GM19452 (cell line): ENCODE measurements around the gene SRL.
"Not testable (repeated sequence)": the region's sequence is repeated elsewhere in the genome, so short reads cannot be mapped to it uniquely, and the experiment has no call there.

Source experiments
- ATAC-seq: cut with Tn5 transposase; IDR thresholded peaks from one replicate; pipeline ENCODE4 v1.9.1; 2021; ENCODE audit not compliant: unreplicated experiment

The SRL gene

DNA sequence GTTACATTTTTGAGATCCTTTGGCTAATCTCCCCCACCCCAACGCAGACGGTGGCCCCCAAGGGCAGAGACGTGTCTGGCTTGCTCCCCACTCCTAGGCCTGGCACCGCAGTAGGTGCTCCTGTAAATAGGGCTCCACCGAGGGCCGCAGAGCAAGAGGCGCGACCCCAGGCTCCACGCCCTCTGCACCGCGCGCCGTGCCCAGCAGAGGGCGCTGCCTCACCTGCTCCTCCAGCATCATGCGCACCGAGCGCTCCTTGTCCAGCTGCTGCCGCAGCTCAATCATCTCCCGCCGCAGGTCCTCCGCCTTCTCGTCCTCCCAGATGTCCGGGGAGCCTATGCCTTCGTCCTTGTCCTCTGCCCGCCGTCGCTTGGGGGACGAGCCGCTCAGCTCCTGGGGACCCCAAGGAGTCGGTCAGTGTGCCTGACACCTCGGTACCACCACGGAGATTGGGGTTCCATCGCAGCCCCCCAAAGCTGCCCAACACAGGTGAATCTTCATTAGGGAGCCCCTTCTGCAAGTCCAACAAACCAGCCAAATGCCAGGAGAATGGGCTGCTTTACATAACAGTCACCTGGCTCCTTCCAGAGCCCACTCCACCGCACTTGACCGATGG, 19.8 kb upstream of the SRL start:
- no peak for ATAC-seq

DNA sequence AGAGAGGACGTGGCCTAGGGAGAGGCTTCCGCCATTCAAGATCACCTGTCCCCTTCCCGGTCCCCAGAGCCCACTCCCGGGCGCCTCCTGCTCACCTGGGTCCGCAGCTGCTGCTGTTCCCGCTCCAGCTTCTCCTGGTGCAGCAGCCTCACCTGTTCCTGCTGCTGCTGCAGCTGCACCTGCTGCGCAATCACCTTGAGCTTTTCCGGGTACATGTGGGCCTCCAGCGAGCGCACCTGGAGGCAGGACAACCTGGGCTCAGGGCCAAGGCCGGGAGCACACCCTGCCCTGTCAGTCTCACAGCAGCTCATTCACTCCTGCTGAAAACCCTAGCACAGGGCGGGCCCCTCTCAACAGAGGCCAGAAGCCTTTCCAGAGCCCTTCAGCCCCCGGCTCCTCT, 18.5 kb upstream of the SRL start:
- ATAC-seq = no peak

DNA sequence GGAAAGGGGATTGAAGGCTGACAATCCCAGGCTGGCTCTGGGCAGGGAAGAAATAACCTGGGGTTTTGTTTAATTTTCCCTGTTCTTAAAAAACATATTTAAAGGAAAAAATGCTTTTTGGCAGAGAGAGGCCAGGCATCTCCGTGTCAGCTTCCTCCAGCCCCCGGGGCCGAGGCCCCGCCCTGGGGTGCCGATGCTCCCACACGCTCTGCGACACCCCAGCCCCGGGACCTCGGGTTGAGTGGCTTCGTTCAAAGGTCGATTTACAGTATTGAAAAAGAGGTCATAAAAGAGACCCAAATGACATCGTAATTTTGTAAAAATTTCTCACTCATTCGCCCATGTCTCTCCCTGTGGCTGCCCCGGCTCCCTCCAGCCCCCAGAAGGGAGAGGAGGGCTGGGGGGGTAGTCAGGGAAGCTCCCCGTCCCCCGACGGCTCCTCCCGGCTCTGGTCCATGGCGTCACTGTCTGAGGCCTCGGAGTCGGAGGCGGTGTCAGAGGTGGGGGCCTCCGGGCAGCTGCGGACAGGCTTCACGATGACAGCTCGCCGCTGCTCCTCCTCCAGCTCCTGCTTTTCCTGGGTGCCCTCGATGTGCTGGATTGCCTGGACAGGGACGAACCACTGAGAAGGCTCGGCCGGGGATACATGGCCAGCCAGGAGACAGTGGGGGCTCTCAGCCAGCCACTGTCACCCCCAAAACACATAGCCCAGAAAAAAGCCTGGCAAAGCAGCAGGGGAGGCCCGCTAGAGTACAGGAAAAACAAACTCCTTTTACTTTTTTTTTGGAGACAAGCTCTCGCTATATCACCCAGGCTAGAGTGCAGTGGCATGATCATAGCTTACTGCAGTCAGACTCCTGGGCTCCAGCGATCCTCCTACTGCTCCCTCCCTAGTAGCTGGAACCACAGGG, 16.0 kb upstream of the SRL start:
- no peak for ATAC-seq

DNA sequence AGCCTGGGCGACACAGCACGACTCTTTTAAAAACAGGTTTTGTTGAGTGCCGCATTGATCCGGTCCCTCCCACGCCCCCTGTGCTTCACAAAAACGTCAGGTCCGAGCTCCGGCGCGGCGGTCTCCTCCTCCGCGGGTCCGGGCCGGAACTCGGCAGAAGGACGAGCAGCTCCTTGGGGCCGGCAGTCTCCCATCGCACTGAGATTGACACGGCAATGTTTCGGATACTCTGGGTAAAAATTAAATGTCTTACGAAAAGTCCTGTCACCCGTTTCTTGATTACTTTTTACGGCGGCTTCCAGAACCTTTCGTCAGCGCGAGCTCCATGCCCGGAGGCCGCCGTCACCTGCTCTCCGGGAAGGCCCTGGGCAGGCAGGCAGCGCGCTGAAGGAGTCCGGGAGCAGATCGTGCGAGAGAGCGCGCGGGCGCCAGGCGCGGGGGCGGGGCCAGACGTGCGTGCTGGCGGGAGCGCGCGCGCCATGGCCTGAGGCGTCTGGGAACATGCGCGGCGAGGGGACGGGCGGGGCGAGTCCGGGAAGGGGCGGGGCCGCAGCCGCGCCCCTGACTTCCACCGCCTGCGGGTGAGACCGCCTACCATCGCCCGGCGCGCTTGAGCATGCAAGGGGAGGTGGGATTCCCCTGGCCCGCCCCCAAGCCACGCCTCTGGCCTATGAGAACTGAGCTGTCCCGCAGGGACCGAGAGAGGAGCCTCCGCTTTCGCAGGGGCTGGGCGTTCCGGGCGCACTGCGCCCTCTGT, 11.7 kb upstream of the SRL start:
- ATAC-seq = peak; percentile 93

GRCh38 chr16:4253012-4253393, 11.1 kb upstream of the SRL start:
- ATAC-seq = not testable (repeated sequence)

- ATAC-seq = no peak
These were observed 7.8 kb upstream of the SRL start for GRCh38 chr16:4249530-4250308.

DNA sequence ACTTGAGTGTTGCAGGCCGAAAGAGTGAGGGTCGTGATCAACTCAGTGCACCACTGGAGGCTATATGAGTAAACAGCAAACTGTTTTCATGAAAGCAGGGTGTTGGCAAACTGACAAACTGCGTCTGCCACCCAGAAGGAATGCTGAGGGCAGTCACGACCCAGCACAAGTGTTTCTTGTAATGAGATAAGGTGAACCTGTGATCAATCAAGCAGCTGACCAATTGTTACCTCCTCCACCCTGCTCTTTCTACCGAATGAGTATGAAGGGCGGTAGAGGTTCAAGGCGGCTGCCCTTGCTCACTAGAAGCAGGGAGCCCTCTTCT, 5.5 kb upstream of the SRL start:
- ATAC-seq = no peak

- no peak for ATAC-seq
These were observed 5.0 kb upstream of the SRL start for GRCh38 chr16:4246777-4247459.

DNA sequence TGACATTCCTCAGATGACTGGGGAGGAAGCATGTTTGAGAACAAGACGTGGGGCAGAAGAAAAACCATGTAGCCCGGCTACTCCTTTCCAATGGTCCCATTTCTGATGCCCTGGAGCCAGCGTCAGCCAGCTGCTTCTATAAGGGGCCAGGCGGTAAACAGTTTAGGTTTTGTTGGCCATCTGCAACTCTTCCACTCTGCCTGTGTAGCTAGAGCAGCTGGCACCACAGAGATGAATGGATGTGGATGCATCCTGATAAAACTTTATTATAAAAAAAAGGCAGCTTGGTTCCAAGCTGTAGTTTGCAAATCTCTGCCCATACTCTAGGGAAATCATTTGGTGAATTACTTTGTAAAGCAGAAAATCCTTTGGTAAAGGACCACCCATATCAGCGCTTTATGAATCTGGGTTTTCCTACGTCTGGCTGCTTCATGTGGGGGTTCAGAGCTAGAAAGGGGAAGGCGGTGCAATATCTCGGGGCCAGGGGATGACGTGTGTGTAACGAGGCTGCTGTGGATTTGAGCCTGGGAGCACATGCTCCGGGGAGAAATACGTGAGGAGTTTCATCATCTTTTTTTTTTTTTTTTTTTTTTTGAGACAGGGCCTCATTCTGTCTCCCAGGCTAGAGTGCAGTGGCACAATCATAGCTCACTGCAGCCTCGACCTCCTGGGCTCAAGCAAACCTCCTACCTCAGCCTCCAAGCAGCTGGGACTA, 3.4 kb upstream of the SRL start:
- no peak for ATAC-seq

DNA sequence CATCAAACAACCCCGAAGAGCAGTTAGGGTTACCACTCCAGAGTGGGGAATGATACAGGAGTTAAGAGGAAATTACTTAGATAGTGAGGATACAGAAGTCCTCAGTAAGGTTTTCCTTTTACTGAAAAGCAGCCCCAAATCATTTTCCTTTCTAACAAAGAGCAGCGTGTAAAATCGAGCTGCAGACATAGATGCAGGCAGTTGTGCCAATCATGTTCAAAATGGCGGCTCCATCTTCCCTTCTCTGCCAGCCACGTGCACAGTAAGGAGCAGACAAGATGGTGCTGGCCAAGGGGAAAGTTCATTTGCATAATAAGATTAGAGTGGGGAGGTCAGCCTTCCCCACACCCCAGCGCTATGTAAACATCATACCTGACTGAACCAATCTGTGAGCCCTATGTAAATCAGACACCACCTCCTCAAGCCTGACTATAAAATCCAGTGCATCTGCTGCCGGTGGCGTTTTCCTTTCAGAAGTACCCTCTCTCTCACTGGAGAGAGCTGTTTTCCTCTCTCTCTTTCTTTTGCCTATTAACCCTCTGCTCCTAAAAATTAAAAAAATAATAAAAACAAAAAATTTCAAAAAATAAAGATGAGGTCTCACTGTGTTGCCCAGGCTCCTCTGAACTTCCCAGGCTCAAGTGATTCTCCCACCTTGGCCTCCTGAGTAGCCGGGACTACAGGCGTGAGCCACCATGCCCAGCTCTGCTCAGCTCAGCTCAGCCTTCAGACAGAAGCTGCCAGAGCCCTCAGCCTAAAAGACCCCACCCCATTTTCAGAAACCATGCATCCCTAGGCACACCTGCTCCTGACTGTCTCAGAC, 2.6 kb upstream of the SRL start:
- no peak for ATAC-seq

GRCh38 chr16:4241258-4241927, 487 bp downstream of the SRL start:
- no peak for ATAC-seq

DNA sequence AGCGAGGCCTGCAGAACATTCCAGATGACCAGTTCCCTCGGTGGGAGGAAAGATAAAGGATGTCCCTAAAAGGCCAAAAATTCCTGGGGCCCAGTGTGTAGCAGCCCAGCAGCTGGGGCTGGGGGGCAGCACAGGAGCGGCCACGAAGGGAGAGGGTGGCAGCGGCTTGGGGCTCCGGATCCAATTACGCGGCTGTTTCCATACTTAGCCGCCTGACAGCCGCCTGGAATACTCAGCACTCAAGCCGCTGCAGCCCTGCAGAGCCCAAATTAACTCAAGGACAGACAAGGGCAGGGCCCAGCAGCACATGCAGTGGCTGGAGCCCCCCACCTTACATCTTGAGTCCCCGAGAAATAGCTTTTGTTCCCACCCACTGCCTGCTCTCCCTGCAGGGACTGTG, 1.3 kb downstream of the SRL start:
- ATAC-seq = no peak

DNA sequence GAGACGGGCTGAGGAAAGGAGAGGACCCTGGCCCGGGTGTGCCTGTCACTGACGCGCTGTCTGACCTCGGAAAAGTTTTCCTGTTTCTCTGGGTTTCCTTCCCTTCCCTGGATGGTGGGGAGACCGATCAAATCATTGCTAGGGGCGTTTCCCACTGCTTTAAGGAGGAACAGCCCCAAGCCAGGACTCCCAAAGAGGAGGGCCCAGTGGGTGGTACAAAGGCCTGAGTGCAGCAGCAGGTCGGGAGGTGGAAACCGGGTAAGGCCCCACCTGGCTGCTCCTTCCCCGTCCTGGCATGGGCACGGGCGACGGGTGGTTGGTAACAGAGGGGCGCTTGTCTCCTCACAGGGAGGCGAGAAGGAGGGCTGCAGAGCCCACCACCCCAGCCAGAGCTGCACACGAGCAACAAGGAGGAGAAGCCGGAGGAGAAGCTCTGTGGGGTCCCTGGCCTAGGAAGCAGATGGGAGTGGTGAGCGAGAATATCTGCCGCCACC, 2.2 kb downstream of the SRL start:
- ATAC-seq = no peak

DNA sequence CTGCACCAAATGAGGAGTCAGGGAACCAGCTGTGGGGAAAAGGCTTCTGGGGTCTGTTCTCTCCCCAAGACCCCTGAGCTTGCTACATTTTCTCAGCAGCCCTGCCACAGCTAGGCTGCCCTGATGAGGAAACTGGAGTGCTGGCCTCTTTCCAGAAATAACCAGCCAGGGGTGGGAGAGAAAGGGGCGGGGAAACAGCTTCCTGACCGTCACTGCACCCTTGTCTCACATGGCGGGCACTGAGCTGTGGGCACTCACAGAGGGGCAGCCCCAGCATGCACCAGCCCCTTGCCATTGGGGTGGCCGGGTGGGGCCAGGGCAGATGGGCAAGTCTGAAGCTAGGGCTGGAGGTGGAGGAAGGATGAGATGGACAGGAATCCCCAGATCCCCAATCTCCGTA, 2.9 kb downstream of the SRL start:
- no peak for ATAC-seq

DNA sequence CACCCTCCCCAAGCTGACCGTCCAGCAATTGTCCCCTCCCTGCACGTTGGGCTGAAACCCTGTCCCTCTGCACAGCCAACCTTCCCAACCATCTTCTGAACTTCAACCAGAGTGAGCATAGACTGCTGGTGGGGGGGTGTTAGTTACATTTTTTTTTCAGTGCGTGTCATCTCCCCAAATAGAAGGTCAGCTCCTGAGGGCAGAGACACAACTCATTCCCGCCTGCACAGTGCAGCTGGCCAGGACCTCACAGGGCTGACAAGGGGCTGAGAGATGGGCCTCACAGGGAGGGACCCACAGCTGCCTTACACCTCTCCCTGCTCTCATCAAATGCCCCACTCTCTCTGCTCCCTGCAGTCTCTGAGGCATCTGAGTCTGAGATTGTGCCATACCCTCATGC, 8.4 kb downstream of the SRL start:
- ATAC-seq = no peak

DNA sequence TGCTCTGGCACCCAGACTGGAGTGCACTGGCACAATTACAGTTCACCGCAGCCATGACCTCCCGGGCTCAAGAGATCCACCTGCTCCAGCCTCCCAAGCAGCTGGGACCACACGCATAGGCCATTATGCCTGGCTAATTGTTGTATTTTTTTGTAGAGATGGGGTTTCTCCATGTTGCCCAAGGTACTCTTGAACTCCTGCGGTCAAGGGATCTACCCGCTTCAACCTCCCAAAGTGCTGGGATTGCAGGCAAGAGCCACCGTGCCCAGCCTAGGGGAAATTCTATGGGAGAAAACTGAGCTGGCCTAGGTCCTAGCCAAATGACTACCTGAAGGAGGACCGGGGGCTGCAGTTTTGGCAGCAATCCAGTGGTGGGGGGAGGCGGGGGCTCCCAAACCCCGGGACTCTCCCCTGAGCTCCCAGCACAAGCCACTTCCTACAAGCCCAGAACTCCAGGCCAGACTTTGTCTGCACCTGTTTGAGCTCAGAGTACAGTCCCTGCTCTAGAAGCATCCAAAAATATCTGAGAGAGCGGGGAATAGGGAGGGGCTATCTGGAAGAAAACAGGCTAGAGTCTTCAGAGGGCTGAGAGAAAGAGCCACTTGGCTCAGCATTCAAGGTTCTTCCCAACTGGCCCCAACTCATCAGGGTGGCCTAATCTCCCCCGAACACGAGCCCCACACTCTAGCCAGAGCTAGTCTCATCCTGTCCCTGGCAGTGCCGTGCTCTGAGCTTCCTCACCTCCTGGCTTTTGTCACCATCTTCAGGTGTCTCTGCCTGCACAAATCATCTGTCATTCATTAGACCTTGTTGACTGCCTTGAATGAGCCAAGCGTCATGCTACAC, 9.1 kb downstream of the SRL start:
- no peak for ATAC-seq

DNA sequence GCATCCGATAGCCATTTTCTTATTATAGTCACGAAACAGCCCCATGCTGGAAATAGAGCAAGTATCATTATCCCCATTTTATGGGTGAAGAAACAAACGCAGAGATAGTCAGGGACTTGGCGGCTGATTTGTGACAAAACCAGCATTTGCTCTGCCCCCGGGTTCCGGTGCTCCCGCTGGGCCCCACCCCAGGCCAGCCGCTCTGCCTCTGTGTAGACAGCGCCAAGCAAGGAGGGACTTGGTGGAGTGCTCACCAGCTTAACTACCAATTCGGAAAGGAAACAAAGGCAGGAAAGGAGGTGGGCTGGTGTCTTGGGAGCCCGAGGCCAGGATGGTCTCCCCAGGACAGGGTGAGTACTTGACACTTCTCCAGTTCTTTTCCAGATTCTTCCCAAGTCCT, 10.0 kb downstream of the SRL start:
- no peak for ATAC-seq

DNA sequence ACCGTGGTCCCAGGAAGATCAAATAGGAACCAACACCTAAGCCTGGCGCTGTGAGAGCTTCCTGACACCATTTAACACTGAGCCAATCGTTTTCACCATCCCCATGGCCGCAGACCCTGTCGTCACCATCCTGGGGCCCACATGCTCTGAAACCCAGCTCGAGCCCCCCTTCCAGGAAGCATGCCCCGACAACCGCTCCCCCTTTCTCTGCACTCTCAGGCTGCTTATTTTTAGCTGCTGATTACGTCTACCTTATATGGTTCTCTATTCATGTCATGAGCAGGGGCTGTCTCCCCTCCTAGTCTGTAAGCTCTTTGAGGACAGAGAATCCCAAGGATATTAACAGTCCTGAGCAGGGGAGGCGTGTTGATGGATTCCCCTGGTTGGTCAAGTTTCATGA, 10.5 kb downstream of the SRL start:
- no peak for ATAC-seq
